Measurements from ENCODE around the gene TRIM3. TPM values are rescaled to one million over a fixed set of nuclear protein-coding genes. Genes with fewer than 3 reads are reported as not detected.

TRIM3 gene
- total and polyA plus RNA-seq, 2 of the 4 experiments (the other 2 are of a cell fraction) = 13.8 to 22.3 TPM

- no peak for DNase-seq
- POLR2A ChIA-PET (ENCODE audit: unreplicated experiment) = no interaction called here
- Histone ChIP-seq H2AK5ac (ENCODE audit: low read depth, low read length) (no peak overlapping the region), H3K14ac (replicated peaks; ENCODE audit: low read depth, low read length) (no peak overlapping the region), H3K18ac (ENCODE audit: low read depth, low read length) (no peak overlapping the region), H3K9me3 (ENCODE audit: control insufficient read depth, insufficient read depth, low read length) (no peaks in the 10 kb centered on the region), H3K4me1 (ENCODE audit: control insufficient read depth, insufficient read depth, low read length) (no peaks in the 10 kb centered on the region), H4K8ac (ENCODE audit: low read depth in 2 of 2, low read length in 2 of 2) (no peak overlapping the region), H3K56ac (ENCODE audit: extremely low read depth, insufficient read depth, low read length) (no peak overlapping the region), H4K20me1 (ENCODE audit: insufficient read depth, low read length) (0 out of 2 replicates have a peak, but pooled peaks cover 5% of the 10 kb centered on the region), H3K23ac (ENCODE audit: low read depth, low read length) (no peak overlapping the region), H3K27me3 (ENCODE audit: control insufficient read depth, insufficient read depth, low read length) (no peaks in the 10 kb centered on the region), H4K91ac (ENCODE audit: insufficient read depth, low read depth, low read length) (no peak overlapping the region), H3K4ac (ENCODE audit: low read depth, low read length) (no peak overlapping the region), H3K9ac (ENCODE audit: low read depth, low read length) (no peak overlapping the region), H2BK15ac (ENCODE audit: low read depth, low read length) (no peak overlapping the region), H3K4me2 (ENCODE audit: low read depth, low read length) (no peak overlapping the region), H4K5ac (ENCODE audit: low read depth, low read length) (no peak overlapping the region), H3K9me1 (ENCODE audit: insufficient read depth, low read length) (no peaks in the 10 kb centered on the region), H2BK120ac (ENCODE audit: low read depth, low read length) (no peak overlapping the region), H3K4me3 (ENCODE audit: insufficient read depth, low read depth, low read length) (no peak overlapping the region), H2BK20ac (ENCODE audit: low read depth, low read length) (no peak overlapping the region), H3K79me1 (ENCODE audit: low read depth in 1 of 2, low read length in 2 of 2) (peaks cover 0 to 7% of the 10 kb centered on the region in 2 experiments; a peak in 1 of 4 replicates), H2AK9ac (replicated peaks; ENCODE audit: low read depth, low read length, poor library complexity) (no peak overlapping the region), H3K36me3 (ENCODE audit: control insufficient read depth, insufficient read depth, low read length) (peaks cover 52% of the 10 kb centered on the region), H2BK5ac (ENCODE audit: low read depth, low read length, poor library complexity, severe bottlenecking) (no peak overlapping the region), H2AFZ (replicated peaks; ENCODE audit: low read length, poor library complexity) (no peak overlapping the region), H3K27ac (ENCODE audit: insufficient read depth, low read length) (no peak overlapping the region)
- intact Hi-C loops (cut with micrococcal nuclease) (no loop called here), dilution Hi-C loops (cut with HindIII; ENCODE audit: low sequenced_read_pairs, unreplicated experiment) (no loop called here), in situ Hi-C loops (cut with MboI; ENCODE audit: low sequenced_read_pairs) (no loop called here)
- no TSS peak for BruUV-seq (replicated peaks)
- TF ChIP-seq SMC3 (IDR thresholded peaks at IDR 0.05; ENCODE audit: low read depth, low read length) = no peak
- TF ChIP-seq CHD1 (IDR thresholded peaks at IDR 0.05; ENCODE audit: low read depth, low read length) = no peak
- TF ChIP-seq RAD21 (IDR thresholded peaks at IDR 0.05; ENCODE audit: low read length) = no peak
- TF ChIP-seq CTCF (conservative IDR thresholded peaks at IDR 0.05; ENCODE audit: low read depth, low read length) = no peak
- TF ChIP-seq CEBPB (IDR thresholded peaks at IDR 0.05; ENCODE audit: low read depth, low read length) = no peak
- no peak for TF ChIP-seq FOS (IDR thresholded peaks at IDR 0.05; ENCODE audit: low read depth, low read length)
- no peak for TF ChIP-seq BHLHE40 (IDR thresholded peaks at IDR 0.05; ENCODE audit: low read depth, low read length)
- no peak for TF ChIP-seq MAZ (IDR thresholded peaks at IDR 0.05; ENCODE audit: borderline replicate concordance, low read depth, low read length)
- TF ChIP-seq MAFK (IDR thresholded peaks at IDR 0.05; ENCODE audit: low read depth, low read length) = no peak
- TF ChIP-seq RCOR1 (IDR thresholded peaks at IDR 0.05; ENCODE audit: insufficient replicate concordance, low read length) = no peak
- no peak for TF ChIP-seq NFE2L2 (IDR thresholded peaks at IDR 0.05; ENCODE audit: low read depth, low read length)
- TF ChIP-seq RFX5 (IDR thresholded peaks at IDR 0.05; ENCODE audit: low read depth, low read length) = no peak
- TF ChIP-seq POLR2A (IDR thresholded peaks at IDR 0.05; ENCODE audit: low read depth, low read length) = no peak
- no peak for TF ChIP-seq USF2 (IDR thresholded peaks at IDR 0.05; ENCODE audit: low read depth, low read length)
- TF ChIP-seq ELK1 (IDR thresholded peaks at IDR 0.05; ENCODE audit: borderline replicate concordance, low read depth, low read length) = no peak
- no peak for TF ChIP-seq MXI1 (IDR thresholded peaks at IDR 0.05; ENCODE audit: borderline replicate concordance, low read depth, low read length)
- CTCF ChIA-PET = no interaction called here
- no peak for ATAC-seq (ENCODE audit: low read depth)
- no CpG with 5 or more reads among the region's 2 CpGs for WGBS, 2 experiments (ENCODE audit: extremely low coverage in 2 of 2, insufficient read length in 1 of 2)
These were observed 15.2 kb downstream of the TRIM3 start for GRCh38 chr11:6458352-6459098.
